ENCODE measurements around the gene RASGRF2.

The RASGRF2 gene

DNA sequence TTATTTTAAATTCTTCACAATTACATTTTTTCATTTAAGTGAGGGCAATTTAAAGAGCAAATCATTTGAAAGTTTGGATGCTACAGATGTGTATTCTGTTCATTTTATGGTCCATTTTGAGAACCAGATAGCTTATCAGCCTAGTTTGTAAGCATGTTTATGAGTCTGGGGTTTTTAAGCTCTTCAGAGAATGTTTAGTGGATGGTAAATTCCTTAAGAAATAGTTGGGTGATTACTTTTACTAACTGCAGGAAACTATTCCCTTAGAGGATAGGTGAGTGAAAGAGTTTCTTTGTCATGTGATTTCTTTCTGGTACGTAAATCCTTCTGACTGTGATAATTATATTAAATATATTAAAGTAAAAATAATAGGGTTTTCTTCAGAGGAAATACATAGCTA, 17.6 kb downstream of the RASGRF2 start:
- no peak for DNase-seq
- in situ Hi-C loops (cut with MboI; ENCODE audit: low pct_unique_long_range_greater_than_20kb, low sequenced_read_pairs) = no loop called here

DNA sequence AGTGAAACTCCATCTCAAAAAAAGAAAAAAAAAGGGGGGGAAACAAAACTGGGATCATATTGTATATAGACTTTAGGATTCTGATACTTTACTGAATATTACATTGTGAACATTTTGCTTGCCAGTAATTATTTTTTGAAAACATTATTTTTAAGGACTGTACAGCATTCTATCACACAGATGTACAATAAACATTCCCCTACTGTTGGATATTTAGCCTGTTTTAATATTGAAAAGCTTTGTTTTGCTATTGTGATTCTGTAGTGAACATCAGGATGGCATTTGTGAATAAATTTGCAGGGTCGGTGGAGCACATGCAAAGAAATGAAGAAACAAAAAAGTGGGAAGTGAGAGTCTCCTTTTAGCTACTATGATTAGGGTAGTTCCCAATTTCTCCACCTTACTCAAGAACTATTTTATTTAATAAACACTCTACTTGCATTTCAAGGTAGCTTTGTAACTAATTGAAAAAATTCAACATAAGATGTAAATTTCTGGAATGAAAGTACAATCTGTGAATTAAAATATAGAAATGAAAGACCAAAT, 18.7 kb downstream of the RASGRF2 start:
- in situ Hi-C loops (cut with MboI; ENCODE audit: low pct_unique_long_range_greater_than_20kb, low sequenced_read_pairs) = no loop called here
- DNase-seq = no peak

DNA sequence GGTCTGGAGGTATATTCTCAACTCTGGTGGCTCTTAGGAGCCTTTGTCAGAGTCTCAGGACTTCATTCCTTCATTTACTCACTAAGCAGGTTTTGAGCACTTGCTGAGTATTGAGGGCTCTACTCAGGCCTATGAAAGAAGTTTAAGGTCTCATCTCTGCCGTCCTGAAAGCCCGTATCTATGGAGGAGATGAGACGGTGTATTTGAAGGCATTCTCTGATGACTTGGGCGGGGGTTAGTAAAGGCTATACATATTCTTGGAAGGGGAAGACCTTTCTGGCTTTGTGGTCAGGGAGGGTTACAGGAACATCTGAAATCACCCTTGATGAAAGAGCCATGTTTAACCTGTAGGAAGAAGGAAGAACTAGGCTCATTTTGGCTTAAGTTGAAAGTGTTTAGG, 21.9 kb downstream of the RASGRF2 start:
- no peak for DNase-seq
- in situ Hi-C loops (cut with MboI; ENCODE audit: low pct_unique_long_range_greater_than_20kb, low sequenced_read_pairs) = no loop called here

DNA sequence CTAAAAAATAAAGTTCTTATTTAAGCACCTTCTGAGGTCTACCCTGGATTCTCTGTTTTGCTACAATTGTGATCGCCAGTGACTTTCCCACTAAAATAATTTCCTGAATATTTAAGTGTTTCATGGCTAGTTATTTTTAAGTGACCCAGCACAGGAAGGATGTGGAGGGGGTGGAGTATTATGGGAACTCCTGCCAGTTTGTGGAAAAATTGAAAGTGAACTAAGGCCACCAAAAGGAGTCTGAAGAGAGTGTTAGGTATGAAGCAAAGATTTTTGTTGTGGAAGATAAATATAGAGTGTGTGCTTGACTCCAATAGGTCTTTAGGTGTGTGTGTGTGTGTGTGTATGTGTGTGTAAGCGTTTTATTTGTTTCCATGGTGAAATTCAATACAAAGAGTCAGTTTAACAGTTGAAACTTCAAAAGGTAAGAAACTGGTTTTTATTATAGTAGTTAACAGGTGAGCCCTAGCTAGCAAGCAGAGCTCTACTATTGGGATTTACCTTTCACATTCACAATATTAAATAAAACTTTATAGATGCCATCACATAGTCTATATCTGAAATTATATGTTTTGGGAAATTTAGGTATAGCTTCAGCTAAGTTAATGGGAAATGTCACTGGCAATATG, 25.6 kb downstream of the RASGRF2 start:
- in situ Hi-C loops (cut with MboI; ENCODE audit: low pct_unique_long_range_greater_than_20kb, low sequenced_read_pairs) = no loop called here
- no peak for DNase-seq

- DNase-seq = no peak
- in situ Hi-C loops (cut with MboI; ENCODE audit: low pct_unique_long_range_greater_than_20kb, low sequenced_read_pairs) = no loop called here
Measured at GRCh38 chr5:80986382-80986781, 26.2 kb downstream of the RASGRF2 start.

DNA sequence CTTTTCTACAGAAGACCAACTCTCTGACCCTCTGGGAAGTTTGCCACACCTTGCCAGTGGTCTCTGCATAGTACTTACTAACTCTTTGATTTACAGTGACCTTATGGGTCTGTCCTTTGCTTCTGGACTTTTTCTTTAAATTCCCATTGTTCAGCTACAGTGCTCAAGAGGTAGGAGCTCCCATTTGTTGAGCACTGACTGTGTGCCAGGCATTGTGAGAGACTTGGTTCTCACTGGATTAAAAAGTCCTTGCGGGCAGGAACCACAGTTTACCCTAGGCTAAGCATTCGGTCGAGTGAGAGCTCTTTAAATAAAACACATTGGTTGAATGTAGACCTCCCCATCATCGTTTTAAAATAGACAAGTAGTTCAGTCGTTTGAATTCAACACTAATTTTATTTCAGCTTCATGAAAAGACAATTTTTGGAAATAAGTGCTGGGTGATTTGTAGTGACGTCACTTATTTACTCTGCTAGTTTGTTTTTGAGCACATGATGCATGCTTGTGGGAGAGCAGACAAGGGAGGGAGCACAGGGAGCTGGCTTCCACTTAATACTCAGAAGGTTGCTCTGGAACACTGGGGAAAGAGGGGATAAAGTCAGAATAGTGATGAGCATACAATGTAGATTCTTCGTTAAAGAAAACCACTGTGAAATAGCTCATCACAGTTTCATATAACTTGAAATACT, 27.1 kb downstream of the RASGRF2 start:
- DNase-seq = no peak
- in situ Hi-C loops (cut with MboI; ENCODE audit: low pct_unique_long_range_greater_than_20kb, low sequenced_read_pairs) = no loop called here

GRCh38 chr5:80988419-80988935, 28.3 kb downstream of the RASGRF2 start:
- in situ Hi-C loops (cut with MboI; ENCODE audit: low pct_unique_long_range_greater_than_20kb, low sequenced_read_pairs) = no loop called here
- DNase-seq = no peak

DNA sequence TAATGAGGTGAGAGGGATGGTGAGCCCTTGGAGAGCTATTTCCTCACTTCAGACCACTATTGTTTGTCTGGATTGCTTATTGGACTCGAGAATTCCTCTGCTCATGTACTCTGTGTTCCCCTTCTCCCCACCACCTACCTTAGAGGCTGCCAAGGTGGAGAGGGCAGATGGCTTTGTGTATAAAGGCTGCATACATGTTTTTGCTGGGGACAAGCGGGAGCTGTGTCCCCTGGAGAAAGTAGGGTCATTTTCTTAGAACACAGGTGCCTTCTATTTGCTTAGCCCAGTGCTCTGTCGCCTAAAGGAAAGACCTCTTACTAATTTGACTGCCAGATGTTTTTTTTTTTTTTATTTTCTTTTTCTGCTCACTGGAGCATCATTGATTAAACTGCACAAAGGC, 29.7 kb downstream of the RASGRF2 start:
- in situ Hi-C loops (cut with MboI; ENCODE audit: low pct_unique_long_range_greater_than_20kb, low sequenced_read_pairs) = no loop called here
- no peak for DNase-seq

DNA sequence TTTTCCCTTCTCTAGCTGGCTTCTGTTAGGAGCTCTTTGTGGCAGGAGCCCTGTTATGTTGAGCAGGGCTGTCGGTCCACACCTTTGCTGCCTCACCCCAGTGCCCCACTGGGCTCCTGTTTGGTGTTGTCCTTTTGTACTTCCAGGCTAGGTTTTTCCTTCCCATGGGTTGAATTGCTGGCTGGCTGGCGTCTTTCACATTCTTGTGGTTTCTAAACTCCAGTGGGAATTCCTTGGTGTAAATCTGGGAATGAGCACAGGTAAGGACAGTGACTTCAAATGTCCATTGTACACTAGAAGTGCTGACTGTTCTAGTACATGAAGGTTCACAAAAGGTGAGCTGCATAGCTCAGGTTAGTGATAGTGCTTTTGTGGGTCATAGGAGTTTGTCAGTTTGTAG, 30.4 kb downstream of the RASGRF2 start:
- in situ Hi-C loops (cut with MboI; ENCODE audit: low pct_unique_long_range_greater_than_20kb, low sequenced_read_pairs) = no loop called here
- no peak for DNase-seq

DNA sequence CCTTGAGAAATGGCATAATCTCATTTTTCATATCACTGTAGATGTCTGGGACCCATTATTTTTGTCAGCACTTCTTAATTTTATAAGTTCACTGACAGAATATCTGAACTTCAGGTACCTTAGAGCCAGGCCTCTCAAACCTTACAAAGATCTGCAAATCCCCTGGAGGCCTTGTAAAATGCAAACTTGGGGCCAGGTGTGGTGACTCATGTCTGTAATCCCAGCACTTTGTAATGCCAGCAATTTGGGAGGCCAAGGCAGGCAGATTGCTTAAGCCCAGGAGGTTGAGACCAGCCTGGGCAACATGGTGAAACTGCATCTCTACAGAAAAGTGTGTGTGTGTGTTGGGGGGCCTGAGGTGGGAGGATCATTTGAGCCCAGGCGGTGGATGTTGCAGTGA, 30.8 kb downstream of the RASGRF2 start:
- DNase-seq = no peak

GRCh38 chr5:80995908-80996307, 35.7 kb downstream of the RASGRF2 start:
- no peak for DNase-seq
- in situ Hi-C loops (cut with MboI; ENCODE audit: low pct_unique_long_range_greater_than_20kb, low sequenced_read_pairs) = no loop called here

More for the DNA sequence above, 30.8 kb downstream of the RASGRF2 start:
- in situ Hi-C loops (cut with MboI; ENCODE audit: low pct_unique_long_range_greater_than_20kb, low sequenced_read_pairs) = no loop called here

DNA sequence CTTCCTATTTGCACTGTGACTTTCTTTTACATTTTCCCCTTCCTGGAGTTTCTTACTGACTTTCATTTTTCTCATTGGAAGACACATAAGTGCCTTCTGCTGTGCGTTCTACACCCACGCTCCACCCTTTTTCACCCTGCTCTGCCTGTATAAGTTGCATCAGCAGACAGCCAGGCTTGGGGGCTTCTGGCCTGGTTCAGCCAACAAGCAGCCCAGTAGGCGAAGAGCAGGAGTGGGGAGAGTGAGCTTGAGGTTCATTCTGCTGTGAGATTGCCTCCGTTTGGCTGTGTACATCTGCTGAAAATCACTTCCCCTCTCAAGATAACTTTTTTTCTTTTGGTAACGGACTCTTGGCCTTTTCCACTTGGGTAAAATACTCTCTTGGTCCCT, 38.4 kb downstream of the RASGRF2 start:
- no peak for DNase-seq
- in situ Hi-C loops (cut with MboI; ENCODE audit: low pct_unique_long_range_greater_than_20kb, low sequenced_read_pairs) = no loop called here

DNA sequence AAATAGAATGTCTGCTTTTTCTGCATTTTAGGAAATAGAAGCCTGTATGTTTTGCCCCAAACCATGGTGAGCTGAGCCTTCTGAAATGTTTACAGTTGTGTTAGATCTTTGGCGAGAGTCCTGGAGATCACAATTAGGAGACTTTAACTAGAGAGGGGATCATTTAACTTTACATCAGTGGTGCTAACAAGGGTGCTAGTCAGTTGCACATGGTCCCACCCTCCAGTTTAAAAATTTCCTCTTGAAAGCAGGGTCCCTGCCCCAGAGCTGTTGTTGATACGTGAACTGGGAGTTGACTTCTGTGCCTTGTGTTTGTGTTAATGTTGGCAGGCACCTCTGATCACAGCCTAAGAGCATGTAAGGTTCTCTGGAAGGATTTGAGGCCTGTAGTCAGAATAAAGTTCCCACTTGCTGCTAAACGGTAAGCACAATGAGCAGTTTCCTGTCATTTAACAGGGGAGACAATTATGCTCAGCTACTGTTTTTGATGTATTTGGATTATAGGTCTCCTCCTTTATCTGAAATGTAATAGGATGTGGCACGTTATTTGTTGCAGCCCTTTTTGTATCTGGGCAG, 43.7 kb downstream of the RASGRF2 start:
- DNase-seq = no peak
- in situ Hi-C loops (cut with MboI; ENCODE audit: low pct_unique_long_range_greater_than_20kb, low sequenced_read_pairs) = no loop called here

GRCh38 chr5:81005708-81006107, 45.5 kb downstream of the RASGRF2 start:
- in situ Hi-C loops (cut with MboI; ENCODE audit: low pct_unique_long_range_greater_than_20kb, low sequenced_read_pairs) = no loop called here
- DNase-seq = no peak

- no peak for DNase-seq
- in situ Hi-C loops (cut with MboI; ENCODE audit: low pct_unique_long_range_greater_than_20kb, low sequenced_read_pairs) = no loop called here
Measured at GRCh38 chr5:81006231-81006630, 46.1 kb downstream of the RASGRF2 start.

DNA sequence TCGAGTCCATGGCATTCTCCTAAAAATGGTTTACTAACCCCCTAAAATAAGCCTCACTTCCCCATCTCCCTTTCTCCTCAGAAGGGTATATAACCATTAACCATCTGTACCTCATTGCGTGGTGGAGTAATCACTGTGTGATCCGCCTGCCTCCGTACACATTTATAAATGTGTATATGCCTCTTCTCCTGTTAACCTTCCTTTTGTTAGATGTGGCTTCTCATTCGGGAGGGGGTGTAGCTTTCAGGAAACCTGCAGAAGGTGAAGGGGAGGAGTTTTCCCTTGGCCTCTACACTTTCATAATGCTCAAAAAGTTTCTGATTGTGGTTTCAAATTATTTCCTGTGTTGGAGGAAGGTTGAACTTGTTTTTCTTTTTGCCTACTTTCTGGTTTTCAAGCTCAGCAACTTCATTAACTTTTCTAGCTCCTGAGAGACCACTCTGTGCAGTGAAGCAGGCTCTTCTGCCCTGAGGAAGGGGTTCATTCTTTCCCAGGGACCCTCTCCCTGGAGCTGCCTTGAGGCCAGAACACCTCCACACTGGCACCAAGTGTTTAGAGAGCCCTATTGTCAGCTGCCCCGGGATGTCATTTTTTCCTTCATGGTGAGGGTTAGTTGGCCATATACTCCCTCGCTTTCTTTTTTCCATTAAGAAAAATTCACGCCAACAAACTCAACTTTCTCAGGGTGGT, 46.9 kb downstream of the RASGRF2 start:
- in situ Hi-C loops (cut with MboI; ENCODE audit: low pct_unique_long_range_greater_than_20kb, low sequenced_read_pairs) = no loop called here
- DNase-seq = peak; percentile 28

DNA sequence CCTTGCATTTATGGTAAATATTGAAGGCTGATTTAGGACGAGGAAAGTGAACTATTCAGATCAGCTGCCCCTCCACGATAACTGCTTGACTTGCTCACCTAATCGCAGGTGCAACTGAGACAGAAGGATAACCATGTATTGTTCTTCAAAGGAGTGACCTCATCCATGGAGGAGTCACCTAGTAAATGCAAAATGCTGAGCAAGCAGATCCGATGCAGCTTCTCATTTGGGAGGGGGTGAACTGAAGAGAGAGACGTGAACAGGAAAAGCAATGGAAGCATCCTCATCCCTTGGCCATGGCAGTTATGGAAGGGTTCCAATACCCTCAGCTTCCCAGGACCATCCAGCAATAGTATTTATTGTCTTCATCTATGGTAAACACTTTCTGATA, 47.5 kb downstream of the RASGRF2 start:
- in situ Hi-C loops (cut with MboI; ENCODE audit: low pct_unique_long_range_greater_than_20kb, low sequenced_read_pairs) = no loop called here
- DNase-seq = no peak

- no peak for DNase-seq
- in situ Hi-C loops (cut with MboI; ENCODE audit: low pct_unique_long_range_greater_than_20kb, low sequenced_read_pairs) = no loop called here
Measured at GRCh38 chr5:81010336-81011169, 50.4 kb downstream of the RASGRF2 start.

DNA sequence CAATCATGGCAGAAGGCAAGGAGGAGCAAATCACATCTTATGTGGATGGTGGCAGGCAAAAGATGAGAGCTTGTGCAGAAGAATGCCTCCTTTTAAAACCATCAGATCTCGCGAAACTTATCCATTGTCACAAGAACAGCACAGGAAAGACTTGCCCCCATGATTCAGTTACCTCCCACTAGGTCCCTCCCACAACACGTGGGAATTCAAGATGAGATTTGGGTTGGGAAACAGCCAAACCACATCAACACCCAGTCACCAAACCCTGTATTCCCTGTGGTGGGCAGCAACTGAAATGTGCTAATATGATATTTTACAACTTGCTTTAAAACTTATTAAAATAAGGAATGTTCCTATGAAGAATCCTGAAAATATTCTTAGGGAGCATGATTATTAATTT, 54.2 kb downstream of the RASGRF2 start:
- in situ Hi-C loops (cut with MboI; ENCODE audit: low pct_unique_long_range_greater_than_20kb, low sequenced_read_pairs) = no loop called here
- DNase-seq = peak; percentile 3
